B cell (primary cell): ENCODE measurements around the gene DBR1. TPM values are rescaled to one million over a fixed set of nuclear protein-coding genes. Genes with fewer than 3 reads are reported as not detected.

ENCODE experiments used
- ATAC-seq: fragments of 200-7000 bp; cut with Tn5 transposase; one replicate; pipeline ENCODE4 v1.10.0; 2021; ENCODE audit warnings: low read depth, mild to moderate bottlenecking, moderate number of reproducible peaks, moderate library complexity
- CTCF ChIA-PET: fragments of 350-600 bp; sonication (Branson Sonifier 250); formaldehyde crosslinking; loops from one replicate; lab custom pipeline; 2021; ENCODE audit warnings: antibody characterized with exemption, inconsistent platforms; lab: Charles Lee
- POLR2A ChIA-PET: fragments of 350-600 bp; sonication (Branson Sonifier 250); formaldehyde crosslinking; loops from one replicate; lab custom pipeline; 2021; ENCODE audit warnings: antibody characterized with exemption; lab: Charles Lee
- DNase-seq: peaks from one replicate; pipeline ENCODE4 v3.0.0; 2013
- H2AFZ ChIP-seq: 2 replicates; pipeline ENCODE4 v1.6.1; 2012; ENCODE audit warnings: mild to moderate bottlenecking, low read depth, low read length; ENCODE audit not compliant: insufficient read depth, poor library complexity, severe bottlenecking
- H3K27ac ChIP-seq, 2 donors: 1 replicate in 1 of 2; 2 replicates in 1 of 2; pipeline ENCODE4 v1.5.1; 2012 to 2013; ENCODE audit warnings: low read length in 2 of 2, mild to moderate bottlenecking in 2 of 2, moderate library complexity in 1 of 2
- H3K27me3 ChIP-seq, 4 experiments: fragments of 200-600 bp in 1 of 4; sonication (generic) in 1 of 4; replicated peaks in 1 of 4; 1 replicate in 2 of 4; 2 replicates in 2 of 4; pipeline versions ENCODE4 v1.6.1 to v1.7.0; 2013 to 2016; ENCODE audit warnings: low read length in 3 of 4, mild to moderate bottlenecking in 2 of 4, mixed read lengths in 1 of 4, moderate library complexity in 1 of 4; ENCODE audit not compliant: insufficient read depth in 4 of 4, control insufficient read depth in 3 of 4; ENCODE audit errors: control extremely low read depth in 1 of 4
- H3K36me3 ChIP-seq, 2 experiments: replicated peaks in 1 of 2; 1 replicate in 1 of 2; 2 replicates in 1 of 2; pipeline versions ENCODE4 v1.6.1 to v1.7.1; 2013; ENCODE audit warnings: low read length in 1 of 2; ENCODE audit not compliant: insufficient read depth in 2 of 2, control insufficient read depth in 1 of 2; ENCODE audit errors: control extremely low read depth in 1 of 2, extremely low read depth in 1 of 2
- H3K4me1 ChIP-seq, 2 donors: fragments of 200-600 bp in 1 of 2; sonication (generic) in 1 of 2; 1 replicate in 1 of 2; 2 replicates in 1 of 2; pipeline versions ENCODE4 v1.5.1 to v1.6.1; 2013 to 2017; ENCODE audit warnings: low read length in 2 of 2; ENCODE audit not compliant: control insufficient read depth in 2 of 2, insufficient read depth in 2 of 2
- H3K4me2 ChIP-seq: replicated peaks from 2 replicates; pipeline ENCODE3; 2012; ENCODE audit warnings: mild to moderate bottlenecking, low read depth, low read length; ENCODE audit not compliant: poor library complexity, severe bottlenecking
- H3K4me3 ChIP-seq, 5 experiments: fragments of 200-600 bp in 1 of 5; sonication (generic) in 1 of 5; 1 replicate in 3 of 5; 2 replicates in 2 of 5; pipeline versions ENCODE4 v1.5.1 to v1.7.0; 2011 to 2016; ENCODE audit warnings: low read length in 4 of 5, mild to moderate bottlenecking in 4 of 5, low read depth in 2 of 5, control low read depth in 1 of 5, moderate library complexity in 1 of 5; ENCODE audit not compliant: insufficient read depth in 1 of 5; ENCODE audit errors: control extremely low read depth in 1 of 5, extremely low read depth in 1 of 5
- H3K79me2 ChIP-seq: fragments of 200-600 bp; sonication (generic); one replicate; pipeline ENCODE4 v1.6.0; 2016; ENCODE audit warnings: low read length; ENCODE audit not compliant: control insufficient read depth, insufficient read depth
- H3K9ac ChIP-seq: fragments of 200-600 bp; sonication (generic); 2 replicates; pipeline ENCODE4 v1.6.1; 2017; ENCODE audit warnings: mild to moderate bottlenecking, low read length, moderate library complexity
- H3K9me3 ChIP-seq, 3 donors: one replicate each; pipeline versions ENCODE4 v1.6.1 to v1.7.1; 2013; ENCODE audit warnings: low read length in 2 of 3; ENCODE audit not compliant: control insufficient read depth in 2 of 3, insufficient read depth in 1 of 3; ENCODE audit errors: control extremely low read depth in 1 of 3
- H4K20me1 ChIP-seq: 2 replicates; pipeline ENCODE4 v1.6.0; 2012; ENCODE audit warnings: mild to moderate bottlenecking, low read length; ENCODE audit not compliant: insufficient read depth, control insufficient read depth, poor library complexity, severe bottlenecking
- H3K27ac Mint-ChIP-seq: one replicate; pipeline ENCODE4 v1.8.0; 2021; ENCODE audit warnings: mixed read lengths
- H3K27me3 Mint-ChIP-seq: one replicate; pipeline ENCODE4 v1.8.0; 2021; ENCODE audit warnings: mixed read lengths
- H3K4me1 Mint-ChIP-seq: one replicate; pipeline ENCODE4 v1.8.0; 2021; ENCODE audit warnings: mixed read lengths
- H3K4me3 Mint-ChIP-seq: one replicate; pipeline ENCODE4 v1.8.0; 2021; ENCODE audit warnings: mixed read lengths
- H3K9me3 Mint-ChIP-seq: one replicate; pipeline ENCODE4 v1.8.0; 2022; ENCODE audit warnings: mixed read lengths; ENCODE audit not compliant: insufficient read depth
- EZH2 ChIP-seq: IDR thresholded peaks from 2 replicates; pipeline ENCODE4 v1.6.1; 2012; ENCODE audit warnings: borderline replicate concordance, low read depth, mild to moderate bottlenecking, moderate library complexity, low read length; ENCODE audit not compliant: insufficient read depth, poor library complexity, severe bottlenecking
- WGBS: methylation state at CpG from one replicate; pipeline ENCODE4 v1.1.5; 2013; ENCODE audit warnings: missing lambda C conversion rate; ENCODE audit not compliant: insufficient coverage; 5-methylcytosine and 5-hydroxymethylcytosine counted together
- intact Hi-C: fragments of 100-400 bp; cut with micrococcal nuclease; formaldehyde crosslinking; loops from one replicate; pipeline ENCODE4 v1.10.0; 2022
- polyA plus RNA-seq: library from polyadenylated mRNA; depleted of rRNA; stranded (reverse); fragments of >200 nt; gene quantifications from 2 replicates; pipeline ENCODE4 v1.2.3, GENCODE V29; 2012
- total RNA-seq, 2 donors: library from RNA; stranded (reverse); fragments of 120-200 nt in 1 of 2; gene quantifications; 1 replicate in 1 of 2; 2 replicates in 1 of 2; pipeline versions ENCODE4 v1.2.3 to v1.2.4, GENCODE V29; 2013 to 2022
- TF ChIP-seq, protein P1 (sequence below): fragments of 200-600 bp; IDR thresholded peaks from one replicate; pipeline ENCODE4 v1.8.0; 2022; ENCODE audit warnings: antibody characterized with exemption, mild to moderate bottlenecking

DBR1 gene
- total and polyA plus RNA-seq, 2 donors (not counting 1 experiment from before 2014, with no cell fraction given), result 7.5 to 22.6 TPM

DNA sequence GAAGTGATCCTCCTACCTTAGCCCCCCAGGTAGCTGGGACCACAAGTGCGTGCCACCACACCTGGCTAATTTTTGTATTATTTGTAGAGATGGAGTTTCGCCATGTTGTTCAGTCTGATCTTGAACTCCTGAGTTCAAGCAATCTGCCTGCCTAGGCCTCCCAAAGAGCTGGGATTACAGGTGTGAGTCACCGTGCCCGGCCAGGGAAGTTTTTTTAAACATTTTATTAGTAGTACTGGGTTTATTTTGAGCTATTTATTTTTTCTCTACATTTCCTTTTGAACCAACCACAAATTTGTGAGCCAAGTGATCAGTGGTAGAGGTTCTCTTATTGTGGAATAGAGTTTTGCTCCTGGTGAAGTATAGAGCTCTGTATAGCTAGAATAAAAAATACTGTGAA is 46.1 kb upstream of the DBR1 start:
- H3K27me3 Mint-ChIP-seq, result no peaks in the 10 kb centered on the region
- Histone ChIP-seq H3K9ac (no peak overlapping the region), H3K79me2 (peaks cover 15% of the 10 kb centered on the region), H3K4me1 (no peaks in the 10 kb centered on the region), H2AFZ (no peak overlapping the region), H3K27ac (no peak overlapping the region), H3K27me3 (no peaks in the 10 kb centered on the region), H3K4me3 (no peak overlapping the region), H3K9me3 (no peaks in the 10 kb centered on the region), H3K4me2 (no peak overlapping the region), H3K36me3 (peaks cover 4 to 36% of the 10 kb centered on the region in 2 experiments), H4K20me1 (peaks cover 28% of the 10 kb centered on the region)
- ChIA-PET CTCF (no interaction called here), POLR2A (no interaction called here)
- peaks cover 20% of the 10 kb centered on the region for H3K4me1 Mint-ChIP-seq
- WGBS, result no CpG with 5 or more reads among the region's 4 CpGs
- H3K9me3 Mint-ChIP-seq, result no peaks in the 10 kb centered on the region
- ATAC-seq (no peak), DNase-seq (no peak)
- TF ChIP-seq, protein P1, sequence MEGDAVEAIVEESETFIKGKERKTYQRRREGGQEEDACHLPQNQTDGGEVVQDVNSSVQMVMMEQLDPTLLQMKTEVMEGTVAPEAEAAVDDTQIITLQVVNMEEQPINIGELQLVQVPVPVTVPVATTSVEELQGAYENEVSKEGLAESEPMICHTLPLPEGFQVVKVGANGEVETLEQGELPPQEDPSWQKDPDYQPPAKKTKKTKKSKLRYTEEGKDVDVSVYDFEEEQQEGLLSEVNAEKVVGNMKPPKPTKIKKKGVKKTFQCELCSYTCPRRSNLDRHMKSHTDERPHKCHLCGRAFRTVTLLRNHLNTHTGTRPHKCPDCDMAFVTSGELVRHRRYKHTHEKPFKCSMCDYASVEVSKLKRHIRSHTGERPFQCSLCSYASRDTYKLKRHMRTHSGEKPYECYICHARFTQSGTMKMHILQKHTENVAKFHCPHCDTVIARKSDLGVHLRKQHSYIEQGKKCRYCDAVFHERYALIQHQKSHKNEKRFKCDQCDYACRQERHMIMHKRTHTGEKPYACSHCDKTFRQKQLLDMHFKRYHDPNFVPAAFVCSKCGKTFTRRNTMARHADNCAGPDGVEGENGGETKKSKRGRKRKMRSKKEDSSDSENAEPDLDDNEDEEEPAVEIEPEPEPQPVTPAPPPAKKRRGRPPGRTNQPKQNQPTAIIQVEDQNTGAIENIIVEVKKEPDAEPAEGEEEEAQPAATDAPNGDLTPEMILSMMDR, result no peak
- H3K4me3 Mint-ChIP-seq, result no peak overlapping the region
- intact Hi-C loops, result no loop called here
- H3K27ac Mint-ChIP-seq, result no peak overlapping the region

DNA sequence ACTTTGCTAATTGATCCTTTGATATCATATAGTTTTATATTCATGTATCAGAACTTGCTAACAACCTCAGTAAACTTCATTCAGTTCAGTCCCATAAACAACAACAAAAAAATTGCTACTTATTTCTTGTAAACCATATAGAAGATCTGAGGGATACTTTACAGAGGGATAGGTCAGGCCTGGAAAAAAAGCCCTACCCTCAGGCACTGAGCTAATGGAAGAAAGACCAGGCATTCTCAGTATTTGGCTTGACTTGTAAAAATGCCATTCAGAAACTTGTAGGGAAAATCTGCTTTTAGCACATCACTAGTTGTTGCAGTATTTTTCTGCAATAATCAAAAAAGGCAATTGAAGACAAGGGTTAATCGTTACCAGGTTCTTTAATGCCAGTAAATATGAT is 45.5 kb upstream of the DBR1 start:
- Histone ChIP-seq H4K20me1 (peaks cover 28% of the 10 kb centered on the region), H3K79me2 (peaks cover 15% of the 10 kb centered on the region), H3K4me2 (no peak overlapping the region), H2AFZ (no peak overlapping the region), H3K27me3 (no peaks in the 10 kb centered on the region), H3K9me3 (no peaks in the 10 kb centered on the region), H3K27ac (no peak overlapping the region), H3K9ac (no peak overlapping the region), H3K4me3 (no peak overlapping the region), H3K4me1 (no peaks in the 10 kb centered on the region), H3K36me3 (peaks cover 2 to 31% of the 10 kb centered on the region in 2 experiments)
- no peak for ATAC-seq
- POLR2A ChIA-PET, result no interaction called here
- no peaks in the 10 kb centered on the region for H3K9me3 Mint-ChIP-seq
- no peak for TF ChIP-seq EZH2
- TF ChIP-seq, protein P1, result no peak
- no peak for DNase-seq
- H3K27ac Mint-ChIP-seq, result no peak overlapping the region
- no peaks in the 10 kb centered on the region for H3K27me3 Mint-ChIP-seq
- H3K4me3 Mint-ChIP-seq, result no peak overlapping the region
- CTCF ChIA-PET, result no interaction called here
- no CpG with 5 or more reads among the region's 1 CpG for WGBS
- intact Hi-C loops, result no loop called here
- H3K4me1 Mint-ChIP-seq, result peaks cover 20% of the 10 kb centered on the region
